GM12878 (cell line): ENCODE measurements around the gene HMCN1. TPM values are rescaled to one million over a fixed set of nuclear protein-coding genes. Genes with fewer than 3 reads are reported as not detected.

Experiments
- ATAC-seq: fragments of 200-7000 bp; cut with Tn5 transposase; 3 replicates; pipeline ENCODE4 v1.9.1; 2020; ENCODE audit warnings: mild to moderate bottlenecking, moderate library complexity
- BruUV-seq: library from RNA; stranded (reverse); fragments of 400-500 nt; replicated peaks from 2 replicates; lab custom pipeline; 2021; lab: Mats Ljungman, UMichigan
- CTCF ChIA-PET: fragments of 300-600 bp; sonication (Branson Sonifier 250); formaldehyde crosslinking; extraction: SDS; loops from one replicate; lab custom pipeline; 2021; ENCODE audit warnings: inconsistent platforms; lab: Yijun Ruan, JAX
- POLR2A ChIA-PET: fragments of 350-600 bp; formaldehyde crosslinking; extraction: SDS; loops from one replicate; lab custom pipeline; 2021; ENCODE audit warnings: inconsistent platforms; lab: Charles Lee
- RAD21 ChIA-PET: fragments of 300-600 bp; sonication (Branson Sonifier 250); formaldehyde crosslinking; loops from one replicate; lab custom pipeline; 2023; ENCODE audit warnings: antibody characterized with exemption; ENCODE audit not compliant: unreplicated experiment; lab: Charles Lee
- SMC1A ChIA-PET: fragments of 300-600 bp; sonication (Branson Sonifier 250); formaldehyde crosslinking; loops from one replicate; lab custom pipeline; 2023; ENCODE audit not compliant: unreplicated experiment, uncharacterized antibody; lab: Charles Lee
- DNase-seq: peaks from one replicate; pipeline ENCODE4 v3.0.0-alpha.2; 2011; ENCODE audit warnings: low read depth, low spot score
- FAIRE-seq: peaks from 3 replicates; lab custom pipeline; 2011; peaks lifted over from hg19 to GRCh38; lab: Jason Lieb, UNC
- H2AFZ ChIP-seq: 2 replicates; pipeline ENCODE4 v1.6.0; 2011; ENCODE audit warnings: low read depth, low read length, control low read depth; ENCODE audit not compliant: control insufficient read depth
- H3K27ac ChIP-seq: 2 replicates; pipeline ENCODE4 v1.5.1; 2011; ENCODE audit warnings: control low read depth; ENCODE audit not compliant: control insufficient read depth, insufficient read depth
- H3K27me3 ChIP-seq, 2 experiments: replicated peaks in 1 of 2; 2 replicates each; pipeline versions ENCODE4 v1.6.0 to v1.6.1; 2011; ENCODE audit warnings: low read length in 1 of 2; ENCODE audit not compliant: control insufficient read depth in 2 of 2, insufficient read depth in 2 of 2
- H3K36me3 ChIP-seq, 2 experiments: 2 replicates each; pipeline ENCODE4 v1.5.1; 2011; ENCODE audit warnings: low read length in 1 of 2; ENCODE audit not compliant: control insufficient read depth in 2 of 2, insufficient read depth in 2 of 2
- H3K4me1 ChIP-seq: 2 replicates; pipeline ENCODE4 v1.6.1; 2011; ENCODE audit warnings: mild to moderate bottlenecking, low read length, moderate library complexity, mixed read lengths; ENCODE audit not compliant: control insufficient read depth, insufficient read depth
- H3K4me2 ChIP-seq: 2 replicates; pipeline ENCODE4 v1.6.0; 2011; ENCODE audit warnings: control low read depth; ENCODE audit not compliant: control insufficient read depth, insufficient read depth
- H3K4me3 ChIP-seq: fragments of 200-600 bp; sonication (generic); 2 replicates; pipeline ENCODE4 v1.5.1; 2016
- H3K79me2 ChIP-seq: 2 replicates; pipeline ENCODE4 v1.6.0; 2011; ENCODE audit warnings: low read length; ENCODE audit not compliant: control insufficient read depth, insufficient read depth
- H3K9ac ChIP-seq: 2 replicates; pipeline ENCODE4 v1.8.0; 2011; ENCODE audit warnings: low read length, control low read depth, mixed read lengths; ENCODE audit not compliant: control insufficient read depth, insufficient read depth
- H3K9me3 ChIP-seq: replicated peaks from 3 replicates; pipeline ENCODE4 v1.5.1; 2011; ENCODE audit warnings: mild to moderate bottlenecking, low read length; ENCODE audit not compliant: control insufficient read depth, insufficient read depth
- H4K20me1 ChIP-seq: 2 replicates; pipeline ENCODE4 v1.6.0; 2011; ENCODE audit not compliant: control insufficient read depth, insufficient read depth
- CREB1 ChIP-seq: IDR thresholded peaks from 2 replicates; pipeline ENCODE4 v1.6.1; 2012; ENCODE audit warnings: low read depth, mild to moderate bottlenecking, inconsistent platforms
- EED ChIP-seq: sonication (generic); IDR thresholded peaks from 2 replicates; pipeline ENCODE4 v1.6.1; 2016; ENCODE audit warnings: antibody characterized with exemption, low read depth
- RELB ChIP-seq: fragments of 450-650 bp; IDR thresholded peaks from 2 replicates; pipeline ENCODE4 v1.6.1; 2017; ENCODE audit warnings: low read depth, mild to moderate bottlenecking, moderate library complexity
- SIX5 ChIP-seq: IDR thresholded peaks from 2 replicates; pipeline ENCODE4 v1.6.1; 2011; ENCODE audit warnings: mild to moderate bottlenecking, low read depth, low read length, moderate library complexity; ENCODE audit not compliant: severe bottlenecking
- ZSCAN29 ChIP-seq: fragments of 450-650 bp; IDR thresholded peaks from 2 replicates; pipeline ENCODE4 v1.6.1; 2017; ENCODE audit warnings: mild to moderate bottlenecking, moderate library complexity
- WGBS: methylation state at CpG from one replicate; pipeline ENCODE4 v1.1.6; 2016; ENCODE audit warnings: low lambda C conversion rate; ENCODE audit not compliant: insufficient replicate concordance, insufficient coverage; ENCODE audit errors: missing lambda C conversion rate; 5-methylcytosine and 5-hydroxymethylcytosine counted together
- in situ Hi-C: fragments of 300-500 bp; cut with MboI; formaldehyde crosslinking; loops from 9 replicates; pipeline ENCODE4 v1.14.3; 2018; ENCODE audit warnings: mixed read lengths
- intact Hi-C: fragments of 100-400 bp; cut with micrococcal nuclease; formaldehyde crosslinking; loops from one replicate; pipeline ENCODE4 v1.14.2; 2022; ENCODE audit not compliant: unreplicated experiment
- polyA plus RNA-seq, 11 experiments: library from polyadenylated mRNA; depleted of rRNA in 4 of 11; unstranded in 6 of 11; stranded (reverse) in 5 of 11; fragments of >200 nt; fragmentation: Nextera tagmentation in 4 of 11; fragmentation: Illumina TruSeq in 1 of 11; extraction: Ambion mirVana in 4 of 11; extraction: Trizol in 1 of 11; gene quantifications; 1 replicate in 1 of 11; 2 replicates in 10 of 11; pipeline versions ENCODE4 v1.2.1 to v1.2.3, GENCODE V29; 2011 to 2016; ENCODE audit warnings: inconsistent platforms in 2 of 11, missing spikeins in 2 of 11, low read depth in 1 of 11
- total RNA-seq, 4 experiments: library from RNA; depleted of rRNA in 3 of 4; stranded (reverse); fragments of >200 nt in 3 of 4; fragmentation: Illumina TruSeq in 1 of 4; extraction: Trizol in 1 of 4; gene quantifications; 2 replicates each; pipeline versions ENCODE4 v1.2.1 to v1.2.3, GENCODE V29; 2013 to 2021

Gene HMCN1
- total and polyA plus RNA-seq, 10 of the 15 experiments (the other 5 are each of a cell fraction or from before 2014, with no cell fraction given) = under 0.01 to 0.07 TPM; not detected in 8

- no TSS peak for BruUV-seq
- Histone ChIP-seq H3K9me3 (no peaks in the 10 kb centered on the region), H3K4me3 (no peak overlapping the region), H3K4me2 (no peak overlapping the region), H3K36me3 (no peaks in the 10 kb centered on the region), H3K27me3 (peaks cover 2 to 12% of the 10 kb centered on the region in 2 experiments; a peak in 3 of 4 replicates), H3K9ac (no peak overlapping the region), H3K27ac (no peak overlapping the region), H3K79me2 (no peaks in the 10 kb centered on the region), H4K20me1 (no peaks in the 10 kb centered on the region), H3K4me1 (no peaks in the 10 kb centered on the region), H2AFZ (no peak overlapping the region)
- TF ChIP-seq CREB1 = no peak
- TF ChIP-seq RELB = no peak
- TF ChIP-seq ZSCAN29 = no peak
- TF ChIP-seq SIX5 = no peak
- no peak for TF ChIP-seq EED
- WGBS = 5% methylated on average over 10 of the region's 10 CpGs
- ChIA-PET SMC1A (interaction anchor here (0.6 to 1.2 kb wide), 3 partner anchors 17 to 77 kb away, joined by 3 read pairs; no protein-coding TSS in a partner anchor), RAD21 (no interaction called here), POLR2A (no interaction called here), CTCF (no interaction called here)
- in situ Hi-C loops = no loop called here
- no peak for FAIRE-seq
- ATAC-seq = peak; percentile 14; the same call in 2 of the 3 replicates
- intact Hi-C loops = no loop called here
- no peak for DNase-seq
These were observed 924 bp downstream of the HMCN1 start for GRCh38 chr1:185734929-185735700.
